K562 (cell line): Measurements from ENCODE around the gene AJM1. TPM values are rescaled to one million over a fixed set of nuclear protein-coding genes. Genes with fewer than 3 reads are reported as not detected.

Experiments
- ATAC-seq: fragments of 200-7000 bp; cut with Tn5 transposase; 3 replicates; pipeline ENCODE4 v1.9.1; 2020; ENCODE audit warnings: moderate library complexity
- BruUV-seq: library from RNA; stranded (reverse); fragments of 400-500 nt; replicated peaks from 2 replicates; lab custom pipeline; 2021; lab: Mats Ljungman, UMichigan
- CTCF ChIA-PET: fragments of 300-600 bp; formaldehyde crosslinking; extraction: SDS; loops from one replicate; lab custom pipeline; 2021; ENCODE audit warnings: low intra/inter-chr PET ratio; lab: Yijun Ruan, JAX
- POLR2A ChIA-PET: fragments of 300-600, 350-650 bp; sonication (Branson Sonifier 250); formaldehyde crosslinking; extraction: SDS; loops from one replicate; lab custom pipeline; 2021; ENCODE audit warnings: antibody characterized with exemption, inconsistent platforms; lab: Yijun Ruan, JAX
- DNase-seq, 4 experiments: peaks; one replicate each; pipeline versions ENCODE4 v3.0.0 to v3.0.0-alpha.2; 2011 to 2018; ENCODE audit warnings: low spot score in 3 of 4, mixed read lengths in 3 of 4; ENCODE audit errors: extremely low read depth in 1 of 4
- FAIRE-seq: peaks from 2 replicates; lab custom pipeline; 2011; peaks lifted over from hg19 to GRCh38; lab: Jason Lieb, UNC
- H2AFZ ChIP-seq: 2 replicates; pipeline ENCODE4 v1.6.0; 2011; ENCODE audit warnings: low read depth, low read length, control low read depth, inconsistent platforms
- H3K27ac ChIP-seq: fragments of 200-600 bp; 3 replicates; pipeline ENCODE4 v1.8.0; 2011; ENCODE audit warnings: low read depth, mild to moderate bottlenecking, control low read depth, inconsistent platforms, low read length, moderate library complexity, mixed read lengths; ENCODE audit errors: extremely low read depth
- H3K27me3 ChIP-seq, 2 experiments: fragments of 300-600 bp in 1 of 2; 2 replicates in 1 of 2; 3 replicates in 1 of 2; pipeline versions ENCODE4 v1.6.0 to v1.8.0; 2011; ENCODE audit warnings: inconsistent platforms in 2 of 2, low read length in 2 of 2, mild to moderate bottlenecking in 1 of 2, mixed read lengths in 1 of 2, moderate library complexity in 1 of 2; ENCODE audit not compliant: control insufficient read depth in 2 of 2, insufficient read depth in 2 of 2
- H3K36me3 ChIP-seq: fragments of 300-600 bp; 3 replicates; pipeline ENCODE4 v1.8.0; 2011; ENCODE audit warnings: mild to moderate bottlenecking, low read length, inconsistent platforms; ENCODE audit not compliant: control insufficient read depth, insufficient read depth
- H3K4me1 ChIP-seq, 2 experiments: fragments of 200-600 bp in 1 of 2; replicated peaks in 1 of 2; 2 replicates in 1 of 2; 3 replicates in 1 of 2; pipeline versions ENCODE4 v1.5.1 to v1.8.0; 2011; ENCODE audit warnings: inconsistent platforms in 2 of 2, low read length in 2 of 2, mild to moderate bottlenecking in 1 of 2, mixed read lengths in 1 of 2, moderate library complexity in 1 of 2; ENCODE audit not compliant: control insufficient read depth in 2 of 2, insufficient read depth in 2 of 2
- H3K4me2 ChIP-seq: 2 replicates; pipeline ENCODE4 v1.6.1; 2011; ENCODE audit warnings: low read length, control low read depth, inconsistent platforms, mixed read lengths; ENCODE audit not compliant: insufficient read depth
- H3K4me3 ChIP-seq: fragments of 200-600 bp; sonication (generic), shearing (Covaris generic); 2 replicates; pipeline ENCODE4 v1.5.1; 2016; ENCODE audit warnings: control low read depth, inconsistent platforms
- H3K79me2 ChIP-seq: fragments of 200-600 bp; 3 replicates; pipeline ENCODE4 v1.8.0; 2011; ENCODE audit warnings: low read length, inconsistent platforms; ENCODE audit not compliant: control insufficient read depth, insufficient read depth
- H3K9ac ChIP-seq, 2 experiments: 2 replicates each; pipeline versions ENCODE4 v1.6.0 to v1.6.1; 2011; ENCODE audit warnings: low read depth in 2 of 2, low read length in 2 of 2, control low read depth in 1 of 2, inconsistent platforms in 1 of 2, mild to moderate bottlenecking in 1 of 2, mixed read lengths in 1 of 2; ENCODE audit not compliant: insufficient read depth in 1 of 2
- H3K9me1 ChIP-seq: one replicate; pipeline ENCODE4 v1.6.0; 2011; ENCODE audit warnings: inconsistent platforms, mild to moderate bottlenecking, low read length, moderate library complexity; ENCODE audit not compliant: control insufficient read depth, insufficient read depth
- H3K9me3 ChIP-seq: replicated peaks from 2 replicates; pipeline ENCODE4 v1.5.1; 2011; ENCODE audit warnings: low read depth, low read length, inconsistent platforms; ENCODE audit not compliant: control insufficient read depth, insufficient read depth
- H4K20me1 ChIP-seq: replicated peaks from 2 replicates; pipeline ENCODE4 v1.6.1; 2011; ENCODE audit warnings: low read length, inconsistent platforms, mixed read lengths; ENCODE audit not compliant: control insufficient read depth, insufficient read depth
- RBM22 ChIP-seq: fragments of 200-400 bp; formaldehyde crosslinking; IDR thresholded peaks from 2 replicates; pipeline ENCODE4 v1.6.1; 2018; ENCODE audit warnings: low read length, low read depth; ENCODE audit not compliant: poor library complexity, severe bottlenecking
- TEAD1 ChIP-seq, 2 experiments: fragments of 450-650 bp in 1 of 2; sonication (generic) in 1 of 2; formaldehyde crosslinking; IDR thresholded peaks; 2 replicates each; pipeline versions ENCODE4 v1.4.0 to v1.8.0; 2020 to 2022; ENCODE audit warnings: mild to moderate bottlenecking in 2 of 2, missing genetic modification reagents in 1 of 2
- WGBS: fragments of 100-300 bp; shearing (Covaris generic); methylation state at CpG from one replicate; pipeline ENCODE4 v1.1.6; 2016; ENCODE audit warnings: low coverage, mixed read lengths; ENCODE audit not compliant: insufficient coverage; ENCODE audit errors: missing lambda C conversion rate; 5-methylcytosine and 5-hydroxymethylcytosine counted together
- in situ Hi-C: fragments of 300-500 bp; cut with MboI; formaldehyde crosslinking; loops from 4 replicates; pipeline ENCODE4 v1.15.0; 2018; ENCODE audit warnings: inconsistent platforms, mixed read lengths
- intact Hi-C: fragments of 100-400 bp; cut with micrococcal nuclease; formaldehyde crosslinking; loops from 2 replicates; pipeline ENCODE4 v1.14.2; 2022
- polyA plus RNA-seq, 8 experiments: library from polyadenylated mRNA; depleted of rRNA in 4 of 8; stranded (reverse) in 5 of 8; unstranded in 3 of 8; fragments of >200 nt; fragmentation: Nextera tagmentation in 2 of 8; fragmentation: Illumina TruSeq in 1 of 8; extraction: Ambion mirVana in 2 of 8; extraction: Trizol in 1 of 8; gene quantifications; 2 replicates each; pipeline versions ENCODE4 v1.2.1 to v1.2.3, GENCODE V29; 2011 to 2014; ENCODE audit warnings: inconsistent platforms in 1 of 8, missing spikeins in 1 of 8
- total RNA-seq, 7 experiments: library from RNA; depleted of rRNA in 6 of 7; stranded (reverse); fragments of >200 nt in 6 of 7; fragmentation: Illumina TruSeq in 2 of 7; extraction: Trizol in 2 of 7; gene quantifications; 2 replicates each; pipeline versions ENCODE4 v1.2.1 to v1.2.3, GENCODE V29; 2011 to 2021; ENCODE audit warnings: low replicate concordance in 1 of 7
- TF ChIP-seq, protein P1 (sequence below), 3 experiments: IDR thresholded peaks in 2 of 3; conservative IDR thresholded peaks in 1 of 3; 2 replicates each; pipeline ENCODE4 v1.5.1; 2011 to 2012; ENCODE audit warnings: low read length in 3 of 3, mild to moderate bottlenecking in 3 of 3, control low read depth in 2 of 3, improper control_type of control experiment in 1 of 3, inconsistent platforms in 1 of 3, low read depth in 1 of 3, mixed read lengths in 1 of 3, moderate library complexity in 1 of 3; ENCODE audit not compliant: insufficient read depth in 2 of 3

Gene AJM1
- total and polyA plus RNA-seq, 9 of the 15 experiments (the other 6 are each of a cell fraction or from before 2014, with no cell fraction given): 0.01 to 3.7 (median 0.65) TPM; not detected in 1

DNA sequence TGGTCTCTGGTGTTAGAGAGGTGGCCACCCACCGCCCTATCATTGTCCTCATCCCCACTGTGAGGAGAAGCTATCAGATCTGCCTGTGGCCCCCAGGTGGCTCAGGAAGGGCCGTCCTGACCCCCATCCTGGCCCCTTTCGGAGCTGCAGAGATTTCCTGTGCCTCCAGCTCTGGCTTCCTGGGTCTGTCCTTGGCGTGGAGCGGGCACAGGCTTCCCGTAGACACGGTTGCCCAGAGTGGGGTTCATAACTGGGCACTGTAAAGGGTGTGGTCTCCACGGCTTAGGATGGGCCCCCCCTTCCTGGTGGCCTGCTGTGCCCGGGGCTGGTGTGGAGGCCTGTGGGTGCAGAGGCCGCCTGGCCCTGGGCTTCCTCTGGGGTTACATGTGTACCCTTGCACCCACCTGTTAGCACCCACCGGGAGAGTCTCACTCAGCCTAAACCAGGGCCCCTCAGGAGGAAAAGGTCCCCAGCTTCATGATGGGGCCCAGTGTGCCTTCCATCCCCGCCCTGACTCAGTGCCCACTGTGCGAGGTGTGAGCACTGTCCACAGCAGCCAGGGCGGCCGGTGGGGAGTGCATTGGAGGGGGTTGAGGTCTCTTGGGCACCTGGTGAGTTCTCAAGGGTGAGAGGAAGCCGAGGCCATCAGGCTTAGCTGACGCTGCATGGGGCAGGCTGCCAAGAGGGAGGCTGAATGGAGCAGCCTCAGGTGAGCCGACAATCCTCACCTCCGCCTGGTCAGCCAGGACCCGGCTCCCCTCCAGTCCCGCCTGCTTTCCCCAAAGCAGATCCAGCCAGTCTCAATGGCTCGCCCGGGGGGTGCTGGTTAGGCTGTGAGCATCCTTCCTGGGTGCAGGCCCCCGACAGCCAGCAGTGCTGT, 15.3 kb upstream of the AJM1 start:
- in situ Hi-C loops (no loop called here), intact Hi-C loops (no loop called here)
- ATAC-seq: no peak
- H3K27me3 ChIP-seq: no peaks in the 10 kb centered on the region
- FAIRE-seq: no peak
- BruUV-seq: no TSS peak
- TF ChIP-seq TEAD1 (CRISPR knock-in tag; IDR thresholded peaks at IDR 0.05): no peak
- TF ChIP-seq RBM22: peak; percentile 17
- TF ChIP-seq, protein P1, sequence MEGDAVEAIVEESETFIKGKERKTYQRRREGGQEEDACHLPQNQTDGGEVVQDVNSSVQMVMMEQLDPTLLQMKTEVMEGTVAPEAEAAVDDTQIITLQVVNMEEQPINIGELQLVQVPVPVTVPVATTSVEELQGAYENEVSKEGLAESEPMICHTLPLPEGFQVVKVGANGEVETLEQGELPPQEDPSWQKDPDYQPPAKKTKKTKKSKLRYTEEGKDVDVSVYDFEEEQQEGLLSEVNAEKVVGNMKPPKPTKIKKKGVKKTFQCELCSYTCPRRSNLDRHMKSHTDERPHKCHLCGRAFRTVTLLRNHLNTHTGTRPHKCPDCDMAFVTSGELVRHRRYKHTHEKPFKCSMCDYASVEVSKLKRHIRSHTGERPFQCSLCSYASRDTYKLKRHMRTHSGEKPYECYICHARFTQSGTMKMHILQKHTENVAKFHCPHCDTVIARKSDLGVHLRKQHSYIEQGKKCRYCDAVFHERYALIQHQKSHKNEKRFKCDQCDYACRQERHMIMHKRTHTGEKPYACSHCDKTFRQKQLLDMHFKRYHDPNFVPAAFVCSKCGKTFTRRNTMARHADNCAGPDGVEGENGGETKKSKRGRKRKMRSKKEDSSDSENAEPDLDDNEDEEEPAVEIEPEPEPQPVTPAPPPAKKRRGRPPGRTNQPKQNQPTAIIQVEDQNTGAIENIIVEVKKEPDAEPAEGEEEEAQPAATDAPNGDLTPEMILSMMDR (IDR thresholded peaks at IDR 0.05 in 2 of 3, conservative IDR thresholded peaks at IDR 0.05 in 1 of 3; ENCODE audit: insufficient read depth in 2 of 3, low read depth in 1 of 3, low read length in 3 of 3): 0 out of 6 replicates have a peak, but pooled peaks of 1 of the 3 experiments have one; percentile 0
- H3K9me3 ChIP-seq: no peaks in the 10 kb centered on the region
- DNase-seq: no peak
- H3K79me2 ChIP-seq: peaks cover 10% of the 10 kb centered on the region; the same call in 2 of the 3 replicates
- H3K9me1 ChIP-seq: no peaks in the 10 kb centered on the region
- H3K4me2 ChIP-seq: no peak overlapping the region
- no peaks in the 10 kb centered on the region; the same call in 1 of the 2 replicates for H4K20me1 ChIP-seq
- H3K4me3 ChIP-seq: no peak overlapping the region
- no peak overlapping the region for H3K27ac ChIP-seq
- peaks cover 94% of the 10 kb centered on the region for H3K36me3 ChIP-seq
- POLR2A ChIA-PET: interaction anchor here (0.7 to 0.9 kb wide), 4 partner anchors 12 to 100 kb away, joined by 3 to 7 read pairs (median 4); no protein-coding TSS in a partner anchor
- H3K9ac ChIP-seq: peak overlapping the region in 1 of 2 experiments; percentile 14; a peak in 2 of 4 replicates
- H2AFZ ChIP-seq: no peak overlapping the region
- H3K4me1 ChIP-seq: peaks cover 0 to 54% of the 10 kb centered on the region in 2 experiments; a peak in 2 of 5 replicates
- WGBS: 95% methylated on average over 17 of the region's 24 CpGs
- CTCF ChIA-PET: no interaction called here
